Stimulated activated CD4-positive, alpha-beta T cell treated with anti-CD3 and anti-CD28 coated beads, Interleukin-15, amount 100 ng/mL, for 24 hours (primary cell): ENCODE data around the gene SMIM9.

Source experiments
- DNase-seq: peaks from one replicate; pipeline ENCODE4 v3.0.0-alpha.2; 2020

SMIM9 gene

GRCh38 chrX:154815274-154815818 is 19.1 kb downstream of the SMIM9 start:
- DNase-seq: no peak

GRCh38 chrX:154813801-154814200 is 20.7 kb downstream of the SMIM9 start:
- no peak for DNase-seq

- DNase-seq: no peak
These were observed 21.9 kb downstream of the SMIM9 start for GRCh38 chrX:154812341-154813101.

GRCh38 chrX:154809939-154810665 is 24.4 kb downstream of the SMIM9 start:
- DNase-seq: no peak

GRCh38 chrX:154806837-154807501 is 27.5 kb downstream of the SMIM9 start:
- no peak for DNase-seq

DNA sequence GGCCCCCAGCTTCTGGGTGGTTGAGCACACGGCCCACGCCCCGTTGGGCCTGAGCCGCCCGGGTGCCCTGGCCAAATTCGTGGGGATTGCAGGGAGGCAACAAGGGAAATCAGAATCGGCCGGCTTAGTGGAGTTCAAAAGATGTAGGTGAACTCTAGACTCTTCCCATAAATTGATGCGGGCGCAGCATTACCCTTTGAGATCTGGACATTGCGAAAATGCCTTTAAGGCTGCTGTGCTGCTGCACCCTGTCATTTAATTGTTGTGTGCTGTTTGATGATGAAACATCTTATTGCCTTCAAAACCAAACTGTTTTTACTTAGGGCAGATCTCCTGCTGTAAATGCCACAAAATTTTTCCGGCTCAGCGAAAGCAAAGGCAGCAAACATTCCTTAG is 28.8 kb downstream of the SMIM9 start:
- DNase-seq: no peak

- DNase-seq: peak; percentile 79
These were observed 29.3 kb downstream of the SMIM9 start, which contains the start of gene MPP1 for GRCh38 chrX:154804957-154805695. MPP1 (minus strand) TSS chrX:154805485; CDS start chrX:154805373, 112 bp downstream.

DNA sequence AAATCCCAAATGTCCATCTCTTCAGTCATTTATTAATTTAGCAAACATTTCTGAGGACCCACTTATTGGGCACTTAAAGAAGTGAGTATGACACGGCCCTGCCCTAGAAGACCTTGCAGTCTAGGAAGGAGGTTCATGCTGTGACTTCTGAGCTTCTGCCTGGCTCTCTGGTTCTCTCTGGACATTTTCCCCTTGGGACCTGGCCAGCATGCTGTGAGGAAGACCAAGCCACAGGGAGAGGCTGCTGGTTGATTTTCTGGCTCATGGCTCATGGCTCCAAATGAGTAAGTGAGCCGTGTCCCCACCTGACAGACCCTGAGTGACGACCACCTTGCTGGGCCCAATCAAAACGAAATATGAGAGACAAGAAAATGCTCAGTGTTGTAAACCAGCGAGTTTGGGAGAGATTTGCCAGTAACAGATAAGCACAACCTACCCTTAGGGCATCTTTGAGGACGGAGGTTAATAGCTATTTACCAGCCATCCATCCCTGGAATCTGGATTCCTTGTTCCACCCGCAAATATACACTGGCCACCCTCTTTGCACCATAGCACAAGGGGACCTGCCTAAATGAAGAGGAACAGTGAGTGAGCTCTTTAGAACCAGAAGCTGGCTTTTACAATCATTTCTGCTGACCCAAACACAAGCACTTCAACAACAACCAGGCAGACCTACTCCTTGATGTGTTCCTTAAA is 30.1 kb downstream of the SMIM9 start:
- DNase-seq: no peak

- DNase-seq: no peak
These were observed 31.5 kb downstream of the SMIM9 start for GRCh38 chrX:154802947-154803346.

GRCh38 chrX:154800478-154801210 is 33.8 kb downstream of the SMIM9 start:
- DNase-seq: no peak

DNA sequence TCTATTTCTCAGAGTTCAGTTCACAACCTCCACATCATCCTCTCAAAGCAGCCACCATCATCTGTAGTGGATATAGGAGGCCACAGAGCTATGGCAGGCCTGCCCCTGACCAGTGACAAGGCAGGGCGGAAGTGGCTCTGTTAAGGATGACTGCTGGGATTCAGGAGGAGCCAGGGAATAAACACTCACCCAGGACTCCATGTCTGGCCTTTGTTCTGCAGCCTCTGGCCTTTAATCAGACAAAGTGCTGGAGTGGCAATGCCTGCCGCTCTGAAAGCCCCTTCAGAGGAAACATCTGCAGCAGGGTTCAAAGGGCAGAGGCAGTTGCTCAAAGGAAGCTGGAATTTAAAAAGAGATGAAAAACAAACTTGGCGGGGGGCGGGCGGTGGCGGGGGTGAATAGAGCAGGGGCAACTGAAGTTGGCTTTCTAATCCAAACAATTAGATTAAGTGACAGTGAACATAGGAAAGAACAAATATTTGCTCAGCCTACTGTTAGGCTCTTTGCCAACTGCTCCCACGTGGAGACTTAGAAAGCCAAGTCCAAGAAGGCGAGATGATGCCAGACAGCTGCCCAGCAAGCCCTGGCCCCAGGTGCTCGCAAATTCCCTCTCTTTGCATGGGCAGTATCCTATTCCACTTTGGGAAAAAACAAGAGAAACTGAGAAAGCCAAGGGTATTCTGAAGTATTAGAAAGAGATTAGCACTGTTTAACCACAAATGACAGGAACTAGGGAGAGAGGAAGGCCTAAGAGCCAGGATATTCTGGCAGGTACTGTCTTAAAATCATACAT is 34.7 kb downstream of the SMIM9 start:
- DNase-seq: no peak

- no peak for DNase-seq
These were observed 37.5 kb downstream of the SMIM9 start for GRCh38 chrX:154797006-154797405.

- no peak for DNase-seq
These were observed 39.4 kb downstream of the SMIM9 start for GRCh38 chrX:154795016-154795415.

- DNase-seq: no peak
These were observed 41.2 kb downstream of the SMIM9 start for GRCh38 chrX:154793084-154793795.

GRCh38 chrX:154791939-154792338 is 42.5 kb downstream of the SMIM9 start:
- no peak for DNase-seq

GRCh38 chrX:154791467-154791866 is 43.0 kb downstream of the SMIM9 start:
- DNase-seq: no peak

GRCh38 chrX:154785716-154786115 is 48.7 kb downstream of the SMIM9 start:
- DNase-seq: no peak

DNA sequence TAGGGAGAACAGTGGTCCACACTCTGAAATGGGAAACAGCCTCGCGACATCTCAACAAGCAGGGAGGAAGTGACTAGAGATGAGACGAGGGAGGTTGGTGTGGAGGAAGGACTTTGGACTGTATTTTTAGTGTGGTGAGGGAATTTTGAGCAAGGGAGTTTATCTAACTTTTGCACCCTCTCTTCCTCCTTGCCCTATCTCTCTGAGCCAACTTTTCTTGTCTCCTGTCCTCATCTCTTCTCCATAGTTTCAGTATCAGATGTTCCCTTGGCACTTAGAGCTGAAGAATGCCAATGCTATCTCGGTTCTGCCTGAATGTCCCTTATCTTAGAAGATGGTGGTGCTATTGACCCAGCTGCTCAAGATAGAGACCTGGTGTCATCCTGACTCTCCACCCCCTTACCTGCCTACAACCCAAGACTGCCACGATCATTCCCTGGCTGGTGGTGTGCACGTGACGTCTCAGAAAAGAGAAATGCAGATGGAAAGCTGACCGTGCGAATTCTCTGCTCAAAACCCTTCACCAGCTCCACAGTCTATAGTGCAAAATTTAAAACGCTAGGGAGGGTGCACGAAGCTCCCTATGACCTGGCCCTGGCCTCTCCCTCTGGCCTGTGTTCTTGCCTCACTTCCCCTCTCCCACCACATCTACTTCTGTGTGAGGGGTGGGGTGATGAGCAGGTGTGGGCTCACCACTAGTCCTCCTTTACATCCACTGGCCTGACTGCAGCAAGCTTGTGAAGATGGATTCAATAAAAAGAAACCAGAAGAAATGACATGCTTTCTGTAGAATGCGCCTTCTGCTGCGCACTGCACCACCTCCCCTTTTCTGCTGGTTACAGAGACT is 50.1 kb downstream of the SMIM9 start:
- no peak for DNase-seq

DNA sequence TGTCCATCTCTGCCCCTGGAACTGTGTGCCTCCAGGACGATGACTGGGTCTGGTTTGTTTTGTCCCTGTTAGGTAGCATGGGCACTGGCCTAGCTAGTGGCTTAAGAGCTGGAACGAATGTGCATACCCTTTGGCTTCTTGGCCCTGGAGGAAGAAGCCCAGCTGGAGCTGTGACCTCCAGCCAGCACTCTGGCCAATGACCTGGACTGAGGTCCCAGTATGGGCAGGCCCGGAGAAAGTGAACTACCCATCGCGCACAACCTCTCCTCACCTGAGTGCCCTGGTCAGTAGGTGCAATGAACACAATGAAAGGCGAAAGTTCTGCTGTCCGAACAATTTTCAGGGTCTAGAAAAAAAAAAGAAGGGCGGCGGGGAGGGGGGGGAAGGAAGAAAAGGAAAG is 53.5 kb downstream of the SMIM9 start:
- DNase-seq: no peak
